ENCODE results near the gene UBE2I.

Gene UBE2I

GRCh38 chr16:1308036-1308976 is 1.1 kb upstream of the UBE2I start (continued):
- TF ChIP-seq ZNF548 (tag by site-specific recombination; IDR thresholded peaks at IDR 0.05) (no peak), ZNF544 (tag by site-specific recombination; IDR thresholded peaks at IDR 0.05) (no peak), ZNF114 (tag by site-specific recombination; IDR thresholded peaks at IDR 0.05) (no peak), ZNF664 (tag by site-specific recombination; IDR thresholded peaks at IDR 0.05) (no peak), ZNF239 (tag by site-specific recombination; IDR thresholded peaks at IDR 0.05) (no peak; the same call in 1 of the 2 replicates), CTCF (tag by site-specific recombination; IDR thresholded peaks at IDR 0.05) (no peak), SETDB1 (IDR thresholded peaks at IDR 0.05; ENCODE audit: insufficient read length, low read length) (peak; percentile 22), ZFP69B (tag by site-specific recombination; IDR thresholded peaks at IDR 0.05) (no peak; the same call in 1 of the 2 replicates), ZNF18 (tag by site-specific recombination; IDR thresholded peaks at IDR 0.05) (no peak), ZNF354C (tag by site-specific recombination; IDR thresholded peaks at IDR 0.05; ENCODE audit: borderline replicate concordance, low read depth) (no peak), WT1 (tag by site-specific recombination; IDR thresholded peaks at IDR 0.05) (peak; percentile 63), ZNF148 (tag by site-specific recombination; IDR thresholded peaks at IDR 0.05; ENCODE audit: borderline replicate concordance) (no peak), ZNF121 (tag by site-specific recombination; IDR thresholded peaks at IDR 0.05) (no peak), ZFP37 (tag by site-specific recombination; IDR thresholded peaks at IDR 0.05) (no peak), MEIS1 (CRISPR knock-in tag; IDR thresholded peaks at IDR 0.05; ENCODE audit: borderline replicate concordance) (no peak), ZNF146 (tag by site-specific recombination; IDR thresholded peaks at IDR 0.05) (no peak; the same call in 1 of the 2 replicates), ZBTB20 (tag by site-specific recombination; IDR thresholded peaks at IDR 0.05) (no peak), ZNF701 (tag by site-specific recombination; IDR thresholded peaks at IDR 0.05) (no peak), ZNF391 (tag by site-specific recombination; IDR thresholded peaks at IDR 0.05; ENCODE audit: borderline replicate concordance, low read depth) (peak; percentile 37; the same call in 1 of the 2 replicates), ZNF692 (tag by site-specific recombination; IDR thresholded peaks at IDR 0.05) (no peak), ZNF169 (tag by site-specific recombination; IDR thresholded peaks at IDR 0.05) (no peak), ZBTB21 (tag by site-specific recombination; IDR thresholded peaks at IDR 0.05) (no peak), ZNF280C (tag by site-specific recombination; IDR thresholded peaks at IDR 0.05) (no peak), PRDM4 (tag by site-specific recombination; IDR thresholded peaks at IDR 0.05) (no peak), ZNF777 (tag by site-specific recombination; IDR thresholded peaks at IDR 0.05; ENCODE audit: borderline replicate concordance) (0 out of 2 replicates have a peak, but pooled peaks have one; percentile 40), ZNF791 (tag by site-specific recombination; IDR thresholded peaks at IDR 0.05) (no peak), ZNF610 (tag by site-specific recombination; IDR thresholded peaks at IDR 0.05; ENCODE audit: borderline replicate concordance) (no peak)

Data from HEK293 (cell line).